D721Med (cell line): Measurements from ENCODE around the gene ERBB2.

Experiments used
- DNase-seq: peaks from one replicate; pipeline ENCODE4 v3.0.0; 2011; ENCODE audit warnings: low spot score; ENCODE audit not compliant: insufficient read length
- FAIRE-seq: peaks from 2 replicates; lab custom pipeline; 2011; peaks lifted over from hg19 to GRCh38; lab: Jason Lieb, UNC
- TF ChIP-seq, protein P1 (sequence below): IDR thresholded peaks from 2 replicates; pipeline ENCODE4 v1.5.1; 2012; ENCODE audit warnings: mild to moderate bottlenecking, control low read depth; ENCODE audit not compliant: insufficient read depth; ENCODE audit errors: missing control alignments

The ERBB2 gene

DNA sequence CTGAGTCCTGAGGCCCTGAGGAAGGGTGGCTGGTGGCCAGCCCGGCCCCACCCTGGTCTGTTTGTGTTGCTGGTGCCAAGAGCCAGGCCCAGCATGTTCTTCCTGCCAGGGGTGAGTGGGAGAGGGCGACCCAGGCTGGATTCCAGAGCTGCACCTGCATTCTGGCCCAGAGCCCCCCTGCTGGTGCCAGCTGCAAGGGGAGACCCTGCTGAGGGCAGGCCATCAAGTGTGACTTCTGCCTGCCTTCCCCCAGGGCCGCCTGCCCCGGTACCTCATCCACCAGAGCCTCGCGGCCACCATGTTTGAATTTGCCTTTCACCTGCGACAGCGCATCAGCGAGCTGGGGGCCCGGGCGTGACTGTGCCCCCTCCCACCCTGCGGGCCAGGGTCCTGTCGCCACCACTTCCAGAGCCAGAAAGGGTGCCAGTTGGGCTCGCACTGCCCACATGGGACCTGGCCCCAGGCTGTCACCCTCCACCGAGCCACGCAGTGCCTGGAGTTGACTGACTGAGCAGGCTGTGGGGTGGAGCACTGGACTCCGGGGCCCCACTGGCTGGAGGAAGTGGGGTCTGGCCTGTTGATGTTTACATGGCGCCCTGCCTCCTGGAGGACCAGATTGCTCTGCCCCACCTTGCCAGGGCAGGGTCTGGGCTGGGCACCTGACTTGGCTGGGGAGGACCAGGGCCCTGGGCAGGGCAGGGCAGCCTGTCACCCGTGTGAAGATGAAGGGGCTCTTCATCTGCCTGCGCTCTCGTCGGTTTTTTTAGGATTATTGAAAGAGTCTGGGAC lies 37.1 kb upstream of the ERBB2 start:
- TF ChIP-seq, protein P1, sequence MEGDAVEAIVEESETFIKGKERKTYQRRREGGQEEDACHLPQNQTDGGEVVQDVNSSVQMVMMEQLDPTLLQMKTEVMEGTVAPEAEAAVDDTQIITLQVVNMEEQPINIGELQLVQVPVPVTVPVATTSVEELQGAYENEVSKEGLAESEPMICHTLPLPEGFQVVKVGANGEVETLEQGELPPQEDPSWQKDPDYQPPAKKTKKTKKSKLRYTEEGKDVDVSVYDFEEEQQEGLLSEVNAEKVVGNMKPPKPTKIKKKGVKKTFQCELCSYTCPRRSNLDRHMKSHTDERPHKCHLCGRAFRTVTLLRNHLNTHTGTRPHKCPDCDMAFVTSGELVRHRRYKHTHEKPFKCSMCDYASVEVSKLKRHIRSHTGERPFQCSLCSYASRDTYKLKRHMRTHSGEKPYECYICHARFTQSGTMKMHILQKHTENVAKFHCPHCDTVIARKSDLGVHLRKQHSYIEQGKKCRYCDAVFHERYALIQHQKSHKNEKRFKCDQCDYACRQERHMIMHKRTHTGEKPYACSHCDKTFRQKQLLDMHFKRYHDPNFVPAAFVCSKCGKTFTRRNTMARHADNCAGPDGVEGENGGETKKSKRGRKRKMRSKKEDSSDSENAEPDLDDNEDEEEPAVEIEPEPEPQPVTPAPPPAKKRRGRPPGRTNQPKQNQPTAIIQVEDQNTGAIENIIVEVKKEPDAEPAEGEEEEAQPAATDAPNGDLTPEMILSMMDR = no peak
- FAIRE-seq (no peak), DNase-seq (no peak)

DNA sequence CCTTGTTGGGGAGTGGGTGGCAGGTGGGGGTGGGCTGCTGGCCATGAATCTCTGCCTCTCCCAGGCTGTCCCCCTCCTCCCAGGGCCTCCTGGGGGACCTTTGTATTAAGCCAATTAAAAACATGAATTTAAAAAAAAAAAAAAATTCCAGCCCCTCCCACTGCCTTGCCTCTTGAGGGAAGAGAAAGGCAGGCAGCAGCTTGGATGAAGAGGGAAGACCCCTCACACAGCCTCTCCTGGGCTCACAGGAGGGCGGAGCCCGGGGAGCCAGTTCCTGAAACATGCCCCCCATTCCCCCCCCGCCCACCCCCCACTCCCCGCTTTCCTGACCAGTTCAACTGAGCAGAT lies 36.5 kb upstream of the ERBB2 start:
- TF ChIP-seq, protein P1 = no peak
- DNase-seq (no peak), FAIRE-seq (no peak)

DNA sequence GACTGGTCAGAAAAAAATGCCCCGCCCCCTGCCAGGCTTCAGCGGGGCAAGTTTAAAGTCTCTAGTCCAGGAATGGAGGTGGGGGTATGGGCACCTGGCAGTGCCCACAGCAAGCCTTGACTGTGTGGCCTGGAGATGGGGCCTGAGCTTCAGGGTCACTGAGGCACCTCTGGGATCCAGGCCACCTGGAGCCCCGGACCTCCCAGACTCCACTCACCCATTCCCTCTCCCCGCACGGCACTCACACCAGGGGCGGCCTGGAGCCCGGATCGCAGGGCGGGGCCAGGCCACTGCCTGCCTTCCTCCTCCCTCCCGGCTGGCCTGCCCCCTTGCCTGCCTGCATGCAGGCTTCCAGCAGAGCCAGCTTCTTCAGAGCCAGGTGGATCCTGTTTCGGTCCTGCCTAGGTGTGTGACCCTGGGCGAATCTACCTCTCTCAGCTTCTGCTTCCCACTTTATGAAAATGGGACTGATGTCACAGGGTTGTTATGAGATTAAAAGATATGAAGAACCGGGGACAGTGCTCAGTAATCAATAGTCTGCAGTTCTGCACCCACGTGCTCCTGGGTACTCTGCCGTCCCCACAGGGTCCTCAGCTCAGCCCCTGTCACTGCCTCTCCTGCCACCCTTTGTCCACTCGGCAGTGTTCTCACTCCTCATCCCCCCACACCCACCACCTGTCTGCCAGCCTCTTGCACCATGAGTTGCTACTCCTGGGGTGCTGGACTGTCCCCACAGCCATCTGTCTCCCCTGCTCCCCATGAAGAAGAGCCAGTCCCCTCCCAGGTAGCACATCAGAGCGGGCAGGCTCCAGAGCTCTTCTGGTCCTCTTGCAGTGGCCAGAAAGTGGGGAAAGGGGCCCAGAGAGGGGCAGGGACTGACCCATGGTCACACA lies 35.9 kb upstream of the ERBB2 start:
- DNase-seq = no peak
- FAIRE-seq = no peak

DNA sequence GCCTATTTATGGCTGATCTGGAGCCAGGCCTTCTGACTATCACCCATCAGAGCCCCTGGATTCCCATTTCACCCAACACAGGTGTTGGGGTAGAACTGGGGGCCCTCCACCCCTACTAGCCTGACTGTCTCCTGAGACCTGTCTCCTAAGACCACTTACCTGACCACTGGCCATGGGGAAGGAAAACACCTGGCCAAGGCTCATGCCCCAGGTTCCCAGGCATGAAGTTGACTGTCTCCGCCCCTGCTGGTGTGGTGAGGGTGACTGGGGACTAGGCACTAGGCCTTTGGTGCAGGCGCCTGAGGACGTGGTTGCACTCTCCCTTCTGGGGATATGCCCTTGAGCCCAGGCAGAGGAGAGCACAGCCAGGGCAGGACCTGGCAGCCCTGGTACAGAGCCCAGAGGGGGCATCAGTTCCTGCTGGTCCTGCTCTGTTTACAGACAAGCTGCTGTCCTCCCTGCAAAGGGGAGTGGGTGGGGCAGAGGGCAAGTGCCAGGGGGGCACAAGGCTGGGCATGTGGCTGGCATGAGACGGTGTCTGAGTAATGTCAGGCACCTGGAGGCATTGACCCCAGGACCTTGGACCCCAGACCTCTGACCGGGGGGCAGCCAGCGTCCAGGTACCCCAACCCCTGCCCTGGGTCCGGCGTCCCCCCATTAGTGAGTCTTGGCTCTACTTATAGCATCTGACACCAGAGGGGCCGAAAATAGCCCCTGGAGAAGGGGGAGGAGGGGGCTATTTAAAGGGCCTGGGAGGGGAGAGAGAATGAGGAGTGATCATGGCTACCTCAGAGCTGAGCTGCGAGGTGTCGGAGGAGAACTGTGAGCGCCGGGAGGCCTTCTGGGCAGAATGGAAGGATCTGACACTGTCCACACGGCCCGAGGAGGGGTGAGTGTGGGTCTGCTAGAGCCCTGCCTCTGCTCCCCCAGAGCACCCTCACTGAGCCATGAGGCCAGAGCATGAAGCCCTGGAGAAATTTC lies 35.0 kb upstream of the ERBB2 start, which contains the start of gene TCAP:
TCAP (plus strand) TSS at position 769 of the 981 bp plus-strand sequence; CDS start at position 780, 11 bp downstream.
- FAIRE-seq (no peak), DNase-seq (no peak)
- TF ChIP-seq, protein P1 = no peak

More for the DNA sequence above, 35.9 kb upstream of the ERBB2 start:
- TF ChIP-seq, protein P1 = no peak

DNA sequence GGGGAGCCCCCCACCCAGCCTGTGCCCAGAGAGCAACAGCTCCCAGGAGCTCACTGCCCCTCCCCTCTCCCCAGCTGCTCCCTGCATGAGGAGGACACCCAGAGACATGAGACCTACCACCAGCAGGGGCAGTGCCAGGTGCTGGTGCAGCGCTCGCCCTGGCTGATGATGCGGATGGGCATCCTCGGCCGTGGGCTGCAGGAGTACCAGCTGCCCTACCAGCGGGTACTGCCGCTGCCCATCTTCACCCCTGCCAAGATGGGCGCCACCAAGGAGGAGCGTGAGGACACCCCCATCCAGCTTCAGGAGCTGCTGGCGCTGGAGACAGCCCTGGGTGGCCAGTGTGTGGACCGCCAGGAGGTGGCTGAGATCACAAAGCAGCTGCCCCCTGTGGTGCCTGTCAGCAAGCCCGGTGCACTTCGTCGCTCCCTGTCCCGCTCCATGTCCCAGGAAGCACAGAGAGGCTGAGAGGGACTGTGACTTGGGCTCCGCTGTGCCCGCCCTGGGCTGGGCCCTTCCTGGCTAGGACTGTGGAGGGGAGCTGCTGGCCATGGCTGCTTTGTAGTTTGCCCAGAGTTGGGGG lies 34.1 kb upstream of the ERBB2 start:
- DNase-seq = no peak
- FAIRE-seq = no peak
- TF ChIP-seq, protein P1 = no peak

DNA sequence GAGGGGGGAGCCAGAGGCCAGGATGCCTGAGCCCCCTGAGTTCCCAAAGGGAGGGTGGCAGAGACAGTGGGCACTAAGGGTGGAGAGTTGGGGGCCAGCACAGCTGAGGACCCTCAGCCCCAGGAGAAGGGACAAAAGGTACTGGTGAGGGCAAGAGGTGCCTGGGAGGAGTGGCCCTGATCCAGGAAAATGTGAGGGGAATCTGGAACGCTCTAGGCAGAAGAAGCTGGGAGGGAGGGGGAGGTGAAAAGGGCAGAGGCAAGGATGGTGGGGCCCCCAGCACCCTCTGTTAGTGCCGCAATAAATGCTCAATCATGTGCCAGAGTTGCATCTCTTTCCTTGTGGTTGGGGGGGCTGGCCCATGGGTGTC lies 33.6 kb upstream of the ERBB2 start:
- TF ChIP-seq, protein P1 = no peak
- no peak for FAIRE-seq
- no peak for DNase-seq
